Chondrocyte (in vitro differentiated cells): ENCODE results near the gene ARAP2. TPM values are rescaled to one million over a fixed set of nuclear protein-coding genes. Genes with fewer than 3 reads are reported as not detected.

ENCODE experiments used
- DNase-seq: peaks from one replicate; pipeline ENCODE4 v3.0.0; 2021; ENCODE audit warnings: mixed read lengths, low spot score
- H3K27ac Mint-ChIP-seq: one replicate; pipeline ENCODE4 v1.8.0; 2021; ENCODE audit warnings: mild to moderate bottlenecking, moderate library complexity, mixed read lengths; ENCODE audit not compliant: unreplicated experiment
- H3K27me3 Mint-ChIP-seq: 2 replicates; pipeline ENCODE4 v1.8.0; 2021; ENCODE audit warnings: low read depth, mixed read lengths
- H3K36me3 Mint-ChIP-seq: 2 replicates; pipeline ENCODE4 v1.8.0; 2021; ENCODE audit warnings: low read depth, mixed read lengths
- H3K4me1 Mint-ChIP-seq: 2 replicates; pipeline ENCODE4 v1.8.0; 2021; ENCODE audit warnings: low read depth, mild to moderate bottlenecking, mixed read lengths
- H3K4me3 Mint-ChIP-seq: one replicate; pipeline ENCODE4 v1.8.0; 2021; ENCODE audit warnings: mild to moderate bottlenecking, moderate library complexity, mixed read lengths; ENCODE audit not compliant: unreplicated experiment
- H3K9me3 Mint-ChIP-seq: 2 replicates; pipeline ENCODE4 v1.8.0; 2021; ENCODE audit warnings: low read depth, mixed read lengths
- CTCF ChIP-seq: fragments of 200-600 bp; sonication (generic); IDR thresholded peaks from 2 replicates; pipeline ENCODE4 v1.5.0; 2021; ENCODE audit warnings: antibody characterized with exemption, mild to moderate bottlenecking, moderate library complexity
- total RNA-seq: library from RNA; stranded (reverse); gene quantifications from 3 replicates; pipeline ENCODE4 v1.2.1, GENCODE V29; 2021

Gene ARAP2
- total RNA-seq, 1 donor from 2014 or later, result 1.6 TPM

- Mint-ChIP-seq H3K27ac (no peak overlapping the region), H3K9me3 (no peaks in the 10 kb centered on the region), H3K4me1 (no peaks in the 10 kb centered on the region), H3K27me3 (no peaks in the 10 kb centered on the region), H3K36me3 (no peaks in the 10 kb centered on the region), H3K4me3 (no peak overlapping the region)
- no peak for DNase-seq
- TF ChIP-seq CTCF, result no peak
These were observed 12.1 kb upstream of the ARAP2 start for GRCh38 chr4:36256398-36256891.

- DNase-seq, result no peak
- Mint-ChIP-seq H3K36me3 (no peaks in the 10 kb centered on the region), H3K4me3 (no peak overlapping the region), H3K4me1 (no peaks in the 10 kb centered on the region), H3K9me3 (no peaks in the 10 kb centered on the region), H3K27ac (no peak overlapping the region), H3K27me3 (no peaks in the 10 kb centered on the region)
- TF ChIP-seq CTCF, result no peak
These were observed 11.3 kb upstream of the ARAP2 start for GRCh38 chr4:36255577-36255976.

- no peak overlapping the region for H3K4me3 Mint-ChIP-seq
- H3K9me3 Mint-ChIP-seq, result no peaks in the 10 kb centered on the region
These were observed 10.1 kb upstream of the ARAP2 start for GRCh38 chr4:36254371-36254770.

GRCh38 chr4:36251983-36252382, 7.7 kb upstream of the ARAP2 start:
- Mint-ChIP-seq H3K36me3 (no peaks in the 10 kb centered on the region), H3K4me3 (no peak overlapping the region), H3K27me3 (peaks cover 8% of the 10 kb centered on the region), H3K27ac (no peak overlapping the region), H3K9me3 (no peaks in the 10 kb centered on the region), H3K4me1 (no peaks in the 10 kb centered on the region)
- TF ChIP-seq CTCF, result no peak
- DNase-seq, result no peak

More at GRCh38 chr4:36254371-36254770, 10.1 kb upstream of the ARAP2 start:
- TF ChIP-seq CTCF, result no peak
- Mint-ChIP-seq H3K4me1 (no peaks in the 10 kb centered on the region), H3K36me3 (no peaks in the 10 kb centered on the region), H3K27me3 (peaks cover under 1% of the 10 kb centered on the region), H3K27ac (no peak overlapping the region)
- DNase-seq, result no peak

GRCh38 chr4:36249610-36250009, 5.3 kb upstream of the ARAP2 start:
- no peaks in the 10 kb centered on the region for H3K4me1 Mint-ChIP-seq
- no peaks in the 10 kb centered on the region for H3K9me3 Mint-ChIP-seq
- no peak overlapping the region for H3K4me3 Mint-ChIP-seq
- H3K36me3 Mint-ChIP-seq, result no peaks in the 10 kb centered on the region
- no peak for DNase-seq
- H3K27me3 Mint-ChIP-seq, result peaks cover 8% of the 10 kb centered on the region
- H3K27ac Mint-ChIP-seq, result no peak overlapping the region
- TF ChIP-seq CTCF, result no peak
